ENCODE data around the gene KMT2C. TPM values are rescaled to one million over a fixed set of nuclear protein-coding genes. Genes with fewer than 3 reads are reported as not detected.

Gene KMT2C
- total and polyA plus RNA-seq, 2 of the 8 experiments (the other 6 are each of a cell fraction or from before 2014, with no cell fraction given), result 9.1 to 40.8 TPM

- TF ChIP-seq SIN3A (conservative IDR thresholded peaks at IDR 0.05 in 1 of 2, IDR thresholded peaks at IDR 0.05 in 1 of 2; ENCODE audit: low read depth in 1 of 2, low read length in 2 of 2), result no peak
- no peak for TF ChIP-seq BACH1 (IDR thresholded peaks at IDR 0.05; ENCODE audit: low read length)
- TF ChIP-seq E2F6 (IDR thresholded peaks at IDR 0.05), result no peak
- no peak for TF ChIP-seq GABPA (IDR thresholded peaks at IDR 0.05; ENCODE audit: borderline replicate concordance, insufficient read depth, low read length)
- TF ChIP-seq BRCA1 (IDR thresholded peaks at IDR 0.05; ENCODE audit: low read depth, low read length), result no peak
- no peak for TF ChIP-seq SAP30 (IDR thresholded peaks at IDR 0.05; ENCODE audit: insufficient read depth, insufficient replicate concordance, low read length)
Measured at GRCh38 chr7:152362128-152362926, 73.5 kb downstream of the KMT2C start (continued).

Data from H1 (cell line).